DMS153 treated with DMSO at 0.1 percent for 48 hours (cell line): ENCODE results near the gene ST6GAL2.

Experiments used
- DNase-seq: peaks from one replicate; lab custom pipeline; 2025; ENCODE audit not compliant: unreplicated experiment; lab: John Stamatoyannopoulos, UW

ST6GAL2 gene

GRCh38 chr2:106866641-106867040, 19.3 kb downstream of the ST6GAL2 start:
- no peak for DNase-seq

- DNase-seq = no peak
These were observed 21.9 kb downstream of the ST6GAL2 start for GRCh38 chr2:106864051-106864450.

GRCh38 chr2:106863387-106863786, 22.6 kb downstream of the ST6GAL2 start:
- no peak for DNase-seq

GRCh38 chr2:106859498-106859897, 26.5 kb downstream of the ST6GAL2 start:
- no peak for DNase-seq

- no peak for DNase-seq
These were observed 27.2 kb downstream of the ST6GAL2 start for GRCh38 chr2:106858810-106859209.

GRCh38 chr2:106857882-106858478, 28.0 kb downstream of the ST6GAL2 start:
- no peak for DNase-seq

GRCh38 chr2:106853631-106854030, 32.3 kb downstream of the ST6GAL2 start:
- DNase-seq = no peak

GRCh38 chr2:106851881-106852501, 34.0 kb downstream of the ST6GAL2 start:
- DNase-seq = no peak

GRCh38 chr2:106851087-106851874, 34.7 kb downstream of the ST6GAL2 start:
- DNase-seq = no peak

- no peak for DNase-seq
These were observed 36.7 kb downstream of the ST6GAL2 start for GRCh38 chr2:106849253-106849652.

GRCh38 chr2:106847366-106847765, 38.6 kb downstream of the ST6GAL2 start:
- no peak for DNase-seq

- DNase-seq = no peak
These were observed 40.3 kb downstream of the ST6GAL2 start for GRCh38 chr2:106845716-106846115.

- DNase-seq = no peak
These were observed 42.1 kb downstream of the ST6GAL2 start for GRCh38 chr2:106843910-106844250.

GRCh38 chr2:106843001-106843909, 42.7 kb downstream of the ST6GAL2 start:
- DNase-seq = no peak

- peak; percentile 25 for DNase-seq
These were observed 43.9 kb downstream of the ST6GAL2 start for GRCh38 chr2:106841886-106842645.

- no peak for DNase-seq
These were observed 45.1 kb downstream of the ST6GAL2 start for GRCh38 chr2:106840818-106841217.

GRCh38 chr2:106839849-106840595, 45.9 kb downstream of the ST6GAL2 start:
- DNase-seq = no peak

- DNase-seq = no peak
These were observed 52.7 kb downstream of the ST6GAL2 start for GRCh38 chr2:106833256-106833655.

GRCh38 chr2:106831816-106832569, 54.0 kb downstream of the ST6GAL2 start:
- no peak for DNase-seq
